Measurements from ENCODE around the gene VCPKMT.

Gene VCPKMT

DNA sequence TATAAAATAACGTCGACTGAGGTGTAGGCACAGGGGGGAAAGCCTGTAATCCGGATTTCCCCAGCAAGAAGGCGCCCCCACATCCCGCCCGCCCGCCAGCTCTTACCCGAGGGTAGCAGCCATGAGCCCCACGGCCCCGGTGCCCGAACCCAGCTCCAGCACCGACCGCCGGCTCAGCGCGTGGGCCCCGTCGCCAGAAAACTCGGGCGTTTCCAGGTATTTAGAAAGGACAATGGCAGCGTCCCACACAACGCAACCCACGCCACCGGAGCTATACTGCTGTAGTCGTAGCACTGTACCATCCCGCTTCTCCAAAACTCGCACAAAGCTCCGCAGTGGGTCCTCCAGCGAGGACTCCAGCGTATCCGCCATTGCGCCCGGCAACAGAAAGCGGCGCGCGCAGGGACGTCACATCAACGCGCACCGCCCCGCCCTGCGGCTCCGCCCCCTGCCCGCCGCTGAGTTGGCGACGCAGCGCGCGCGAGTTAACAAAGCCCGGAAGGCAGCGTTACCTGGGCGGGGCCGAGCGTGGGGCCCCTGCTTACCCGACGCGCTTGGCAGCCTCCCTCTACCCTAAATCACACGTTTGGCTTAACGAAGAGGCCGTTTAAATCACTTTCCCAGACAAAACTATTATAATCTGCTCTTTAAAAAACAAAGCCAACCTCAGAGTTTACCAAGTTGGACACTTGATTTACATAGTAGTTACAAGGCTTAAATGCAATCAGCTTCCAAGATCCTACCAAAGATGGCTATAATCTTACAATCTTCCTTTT, at the start of gene VCPKMT:
Gene VCPKMT (minus strand): TSS at position 392 of the 776 bp plus-strand sequence. CDS start 20 bp downstream, at position 372.
- DNase-seq (ENCODE audit: low spot score): peak; percentile 94

DNA sequence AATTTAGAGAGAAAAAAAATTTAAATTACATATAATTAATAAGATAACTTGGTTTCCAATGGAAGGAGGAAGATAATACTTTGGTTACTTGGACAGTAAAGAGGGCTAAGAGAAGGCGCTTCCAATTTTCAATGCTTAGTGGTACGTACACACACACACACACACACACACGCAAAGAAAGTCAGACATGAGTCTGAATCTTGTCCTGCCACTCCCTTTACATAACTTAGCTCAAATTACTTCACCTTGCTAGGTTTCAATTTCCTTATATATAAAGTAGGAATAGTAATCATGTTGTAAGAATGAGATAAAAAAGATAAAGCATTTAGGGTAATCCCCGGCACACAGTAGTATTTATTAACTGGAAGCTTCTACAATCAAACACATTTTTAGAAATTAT, 39.7 kb upstream of the VCPKMT start:
- no peak for DNase-seq (ENCODE audit: low spot score)

DNA sequence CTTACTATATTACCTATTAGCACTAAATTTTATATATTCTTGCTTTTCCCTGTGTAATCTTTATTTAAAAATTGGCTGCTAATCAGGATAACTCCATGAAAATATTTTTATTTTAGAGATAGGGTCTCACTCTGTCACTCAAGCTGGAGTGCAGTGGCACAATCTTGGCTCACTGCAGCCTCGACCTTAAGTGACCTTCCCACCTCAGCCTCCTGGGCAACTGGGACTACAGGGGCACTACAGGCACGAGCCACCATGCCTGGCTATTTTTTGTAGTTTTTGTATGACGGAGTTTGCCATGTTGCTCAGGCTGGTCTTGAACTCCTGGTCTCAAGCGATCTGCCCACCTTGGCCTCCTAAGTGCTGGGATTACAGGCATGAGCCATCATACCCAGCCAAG, 32.4 kb upstream of the VCPKMT start:
- DNase-seq (ENCODE audit: low spot score): no peak

DNA sequence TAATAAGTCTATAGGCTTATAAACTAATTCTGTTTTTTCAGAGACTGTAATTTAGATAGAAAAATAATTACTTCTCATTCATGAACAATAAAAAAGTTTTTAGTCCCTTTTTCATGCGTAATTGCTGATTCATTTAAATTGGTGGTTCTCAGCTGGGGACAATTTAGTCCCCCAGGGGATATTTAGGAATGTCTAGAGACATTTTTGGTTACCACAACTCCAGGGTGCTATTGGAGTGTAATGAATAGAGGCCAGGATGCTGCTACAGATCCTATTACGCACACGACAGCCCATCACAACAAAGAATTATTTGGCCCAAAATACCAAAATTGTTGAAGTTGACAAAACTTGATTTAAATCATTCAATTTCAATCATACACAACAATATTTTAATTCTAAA, 22.8 kb upstream of the VCPKMT start:
- DNase-seq (ENCODE audit: low spot score): no peak

DNA sequence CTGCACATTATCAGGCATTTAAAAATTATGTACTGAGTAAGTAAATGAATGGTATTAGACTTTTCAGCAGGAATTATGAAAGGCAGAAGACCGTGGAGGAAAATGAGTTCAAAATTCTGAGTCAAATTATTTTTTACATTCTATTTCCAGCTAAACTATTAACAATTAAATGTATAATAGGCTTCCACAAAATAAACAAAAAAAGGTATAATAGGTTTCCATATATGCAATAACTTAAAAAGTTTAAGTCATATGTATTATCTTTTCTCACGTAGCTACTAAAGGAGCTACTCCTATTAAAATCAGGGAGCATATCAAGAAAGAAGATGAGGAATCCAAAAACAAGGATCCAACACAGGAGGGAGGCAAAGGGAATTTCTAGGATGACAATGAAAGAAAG, 11.4 kb upstream of the VCPKMT start:
- DNase-seq (ENCODE audit: low spot score): no peak

DNA sequence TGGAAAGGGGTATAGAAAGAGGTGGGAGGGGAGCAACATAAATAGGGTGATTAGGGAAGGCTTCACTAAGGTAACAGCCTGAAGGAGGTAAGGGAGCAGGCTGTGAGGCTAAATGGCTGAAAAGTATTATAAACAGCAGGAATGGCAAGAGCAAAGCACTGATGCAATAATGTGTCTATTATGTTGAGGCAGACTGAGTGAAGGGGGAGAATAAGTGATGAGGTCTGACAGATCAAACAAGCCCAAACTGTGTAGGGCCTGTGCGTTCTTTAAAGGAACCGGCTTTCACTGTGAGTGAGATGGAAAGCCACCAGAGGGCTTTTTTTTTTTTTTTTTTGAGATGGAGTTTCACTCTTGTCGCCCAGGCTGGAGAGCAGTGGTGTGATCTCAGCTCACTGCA, 6.7 kb upstream of the VCPKMT start:
- DNase-seq (ENCODE audit: low spot score): no peak

DNA sequence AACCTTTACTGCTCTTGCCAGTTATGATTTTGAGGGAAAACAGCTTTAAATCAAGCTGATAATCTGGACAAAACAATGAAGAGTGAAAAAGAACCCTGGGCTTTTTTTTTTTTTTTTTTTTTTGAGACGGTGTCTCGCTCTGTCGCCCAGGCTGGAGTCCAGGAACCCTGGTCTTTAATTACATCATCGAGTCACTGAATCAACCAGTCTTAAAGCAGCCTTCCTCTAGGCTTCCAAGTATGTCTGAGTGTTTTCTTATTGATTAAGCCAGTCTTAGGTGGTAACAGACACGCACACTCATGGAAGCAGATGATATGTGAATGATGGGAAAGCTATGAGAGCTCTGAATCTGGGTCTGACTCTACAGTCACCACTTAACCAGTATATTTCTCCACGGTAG, 5.9 kb upstream of the VCPKMT start:
- DNase-seq (ENCODE audit: low spot score): no peak

DNA sequence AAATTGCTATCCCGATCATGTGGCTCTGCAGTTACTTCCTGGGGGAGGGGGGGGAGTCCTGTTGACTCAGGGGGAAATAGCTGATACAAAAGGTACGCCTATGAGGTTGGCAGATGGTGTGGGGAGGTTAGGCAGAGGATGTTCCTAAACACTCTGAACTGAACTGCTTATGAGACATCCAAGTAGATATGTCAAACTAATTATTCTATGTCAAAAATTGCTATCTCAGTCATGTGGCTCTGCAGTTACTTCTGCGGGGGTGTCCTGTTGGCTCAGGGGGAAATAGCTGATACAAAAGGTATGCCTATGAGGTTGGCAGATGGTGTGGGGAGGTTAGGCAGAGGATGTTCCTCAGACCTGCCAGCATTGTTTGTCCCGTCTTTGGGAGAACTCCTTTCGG, 5.1 kb upstream of the VCPKMT start:
- no peak for DNase-seq (ENCODE audit: low spot score)

DNA sequence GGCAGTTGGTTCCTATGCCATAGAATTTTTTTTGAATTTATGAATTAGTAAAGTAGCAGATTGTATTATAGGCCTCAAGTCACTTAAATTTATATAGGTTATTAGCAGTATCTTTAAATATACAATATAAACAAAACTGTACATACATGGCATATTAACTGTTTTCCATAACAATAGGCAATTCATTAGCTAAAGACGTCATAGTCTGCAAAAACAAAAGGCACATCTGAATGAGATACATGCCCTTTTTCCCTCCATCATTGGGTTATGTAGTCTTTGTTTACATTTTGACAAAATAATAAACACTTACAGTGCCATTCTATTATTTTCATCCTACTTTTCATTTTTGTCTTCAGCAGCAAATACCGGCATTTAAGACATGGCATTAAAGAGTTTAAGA, 1.1 kb upstream of the VCPKMT start:
- DNase-seq (ENCODE audit: low spot score): no peak

DNA sequence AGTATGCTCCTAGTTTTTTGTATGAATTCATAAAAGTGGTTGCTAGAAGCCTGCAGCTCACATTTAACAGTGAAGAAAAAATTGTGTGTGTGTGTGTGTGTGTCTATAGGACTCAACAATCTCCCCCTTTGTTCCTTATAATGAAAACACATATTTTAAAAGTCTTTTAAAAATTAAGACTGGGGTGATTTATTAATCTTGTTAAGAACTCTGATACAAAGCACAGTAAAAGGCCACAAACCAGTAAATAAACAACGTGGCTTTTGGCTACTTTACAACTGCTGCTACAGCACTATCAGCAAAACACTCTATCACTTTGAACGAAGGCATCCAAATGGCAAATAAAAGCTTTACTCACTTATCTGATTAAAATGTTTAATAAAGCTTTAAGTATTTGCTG, 594 bp upstream of the VCPKMT start:
- peak; percentile 23 for DNase-seq (ENCODE audit: low spot score)

DNA sequence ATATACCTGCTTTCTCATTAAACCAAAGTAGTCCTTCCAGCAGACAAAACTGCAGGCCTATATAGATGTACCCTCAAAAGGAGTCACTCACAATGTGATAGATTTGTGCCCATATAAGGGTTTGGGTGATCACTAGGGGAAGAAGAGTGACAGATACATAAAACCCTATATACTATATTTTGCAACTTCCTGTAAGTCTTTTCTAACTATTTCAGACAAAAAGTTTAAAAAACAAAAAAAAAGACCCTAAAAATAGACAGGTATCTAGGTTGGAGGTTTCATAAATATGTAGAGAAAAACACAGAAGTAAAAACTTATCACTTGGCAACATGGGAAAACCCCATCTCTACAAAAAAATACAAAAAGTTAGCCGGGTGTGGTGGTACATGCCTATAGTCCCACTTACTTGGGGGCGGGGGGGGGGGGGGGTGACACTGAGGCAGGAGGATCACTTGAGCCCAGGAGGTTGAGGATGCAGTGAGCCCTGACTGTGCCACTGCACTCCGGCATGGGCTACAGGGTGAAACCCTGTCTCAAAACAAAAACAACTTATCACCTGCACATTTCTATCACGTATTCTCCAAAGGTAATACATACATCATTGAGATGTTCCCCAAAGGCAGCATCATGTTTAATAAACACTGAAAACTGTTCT, 2.9 kb downstream of the VCPKMT start:
- no peak for DNase-seq (ENCODE audit: low spot score)

DNA sequence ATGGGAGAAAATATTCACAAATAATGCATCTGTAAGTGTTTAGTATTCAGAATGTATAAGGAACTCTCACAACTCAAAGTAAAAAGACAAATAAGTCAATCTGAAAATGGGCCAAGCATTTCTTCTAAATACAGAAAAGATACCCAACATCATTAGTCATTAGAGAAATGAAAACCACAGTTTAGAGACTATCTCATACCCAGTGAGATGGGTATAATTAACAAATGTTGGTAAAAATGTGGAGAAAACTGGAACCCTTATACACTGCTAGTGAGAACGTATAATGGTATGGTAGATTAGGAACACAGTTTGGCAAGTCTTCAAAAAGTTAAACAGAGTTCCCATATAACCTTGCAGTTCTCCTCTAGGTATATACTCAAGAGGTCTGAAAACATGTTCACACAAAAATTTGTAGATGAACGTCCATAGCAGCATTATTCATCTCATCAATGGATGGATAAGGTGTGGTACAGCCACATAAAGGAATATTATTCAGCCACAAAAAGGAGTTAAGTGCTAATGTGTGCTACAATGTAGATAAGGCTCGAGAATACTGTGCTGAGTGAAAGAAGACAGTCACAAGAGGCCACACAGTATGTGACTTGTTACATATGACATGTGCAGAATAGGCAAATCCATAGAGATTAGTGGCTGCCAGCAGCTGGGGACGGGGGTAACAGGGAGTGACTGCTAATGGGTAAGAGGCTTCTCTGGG, 5.9 kb downstream of the VCPKMT start:
- DNase-seq (ENCODE audit: low spot score): no peak

DNA sequence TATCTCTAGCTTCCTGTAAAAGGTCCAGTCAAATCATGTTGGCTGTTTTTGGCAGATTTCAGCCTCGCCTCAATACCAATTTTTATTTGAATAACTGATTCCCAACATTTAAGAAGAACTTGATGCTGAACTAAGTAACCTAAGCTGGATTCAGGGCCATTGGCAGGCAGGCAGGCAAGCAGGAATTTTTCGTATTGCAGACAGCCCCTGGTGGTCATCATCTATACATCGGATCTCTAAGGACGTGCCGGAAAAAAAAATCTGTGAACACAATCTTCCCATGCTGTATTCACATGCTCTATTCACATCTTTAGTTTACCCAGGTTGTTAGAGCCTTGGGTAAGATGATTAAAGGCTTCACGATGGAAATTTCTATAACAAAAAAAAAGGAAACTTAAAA, 7.0 kb downstream of the VCPKMT start:
- DNase-seq (ENCODE audit: low spot score): no peak

DNA sequence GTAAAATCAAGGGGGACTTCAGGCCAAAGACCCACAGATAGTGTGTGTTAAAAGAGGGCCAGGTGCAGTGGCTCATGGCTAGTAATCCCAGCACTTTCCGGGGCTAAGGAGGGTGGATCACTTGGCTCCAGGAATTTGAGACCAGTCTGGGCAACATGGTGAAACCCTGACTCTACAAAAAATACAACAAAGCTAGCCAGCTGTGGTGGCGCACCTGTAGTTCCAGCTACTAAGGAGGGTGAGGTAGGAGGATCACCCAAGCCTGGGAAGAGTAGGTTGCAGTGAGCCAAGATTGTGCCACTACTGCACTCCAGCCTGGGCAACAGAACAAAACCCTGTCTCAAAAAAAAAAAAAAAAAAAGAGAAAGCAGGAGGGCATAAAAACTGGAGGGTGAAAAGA, 8.5 kb downstream of the VCPKMT start:
- no peak for DNase-seq (ENCODE audit: low spot score)

DNA sequence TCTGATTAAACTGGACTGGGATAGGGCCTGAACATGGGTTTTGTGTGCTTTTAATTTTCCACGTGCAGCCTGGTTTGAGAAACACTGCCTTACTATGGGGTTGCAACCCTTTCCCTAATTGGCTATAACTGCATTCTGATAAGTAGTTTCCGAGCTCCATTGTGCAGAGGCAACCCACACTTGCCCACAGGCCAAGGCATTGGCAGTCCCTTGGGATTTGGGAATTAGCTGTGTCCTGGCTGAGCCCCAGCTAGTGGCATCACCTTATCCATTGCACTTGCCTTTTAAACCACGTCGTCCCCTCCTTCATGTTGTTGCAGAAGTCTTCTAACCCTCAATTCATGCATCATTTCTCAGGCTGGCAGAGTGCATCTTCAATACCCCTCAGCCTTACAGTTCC, 10.2 kb downstream of the VCPKMT start:
- DNase-seq (ENCODE audit: low spot score): no peak

DNA sequence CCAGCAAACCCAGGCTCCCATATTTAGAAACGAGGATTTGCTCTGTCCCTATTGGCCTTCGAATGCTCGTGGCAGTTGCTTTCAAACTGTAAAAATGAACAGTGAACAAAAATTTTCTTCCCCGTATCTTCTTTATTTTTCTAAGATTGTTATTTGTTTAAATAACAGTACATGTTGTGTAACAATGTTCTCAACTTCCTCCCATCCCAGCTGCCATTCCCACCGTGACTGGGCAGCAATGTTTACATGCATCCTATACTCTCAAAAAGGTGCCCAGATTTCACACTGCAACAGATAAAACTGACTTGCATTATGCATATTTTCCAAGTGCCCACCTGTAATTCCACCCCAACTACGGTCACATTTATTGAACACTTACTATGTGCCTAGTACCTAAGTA, 12.8 kb downstream of the VCPKMT start:
- DNase-seq (ENCODE audit: low spot score): no peak

DNA sequence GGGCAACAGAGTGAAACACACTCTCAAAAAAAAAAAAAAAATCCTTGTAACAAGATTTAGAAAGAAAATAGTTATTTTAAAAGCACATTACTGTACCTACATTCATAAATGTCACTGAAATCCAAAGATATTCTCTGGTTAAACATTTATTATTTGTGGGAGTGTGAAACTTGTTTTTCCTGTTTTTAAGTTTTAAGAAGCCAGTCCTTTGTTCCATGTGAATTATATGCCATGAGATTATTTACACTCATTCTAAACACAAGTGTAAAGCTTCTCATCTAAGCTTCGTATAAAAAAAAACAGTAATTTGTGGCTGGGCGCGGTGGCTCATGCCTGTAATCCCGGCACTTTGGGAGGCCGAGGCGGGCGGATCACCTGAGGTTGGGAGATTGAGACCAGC, 15.0 kb downstream of the VCPKMT start:
- no peak for DNase-seq (ENCODE audit: low spot score)

DNA sequence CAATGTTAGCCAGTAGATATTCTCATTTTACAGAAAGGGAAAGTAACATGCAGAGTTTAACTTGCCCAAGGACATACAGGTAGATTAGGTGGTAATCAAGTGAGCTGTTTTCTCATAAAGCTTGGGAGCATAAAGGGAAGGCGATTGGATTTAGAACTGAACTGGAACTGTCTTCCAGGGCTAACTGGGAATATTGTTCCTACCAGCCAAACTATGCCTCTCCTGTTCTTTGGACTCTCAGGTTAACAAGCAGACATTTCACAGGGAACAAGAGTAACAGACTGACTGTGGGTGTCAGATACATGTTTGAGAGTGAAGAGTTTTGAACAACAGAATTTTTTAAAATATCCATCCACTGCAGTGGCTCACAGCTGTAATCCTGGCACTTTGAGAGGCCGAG, 15.6 kb downstream of the VCPKMT start:
- DNase-seq (ENCODE audit: low spot score): no peak

DNA sequence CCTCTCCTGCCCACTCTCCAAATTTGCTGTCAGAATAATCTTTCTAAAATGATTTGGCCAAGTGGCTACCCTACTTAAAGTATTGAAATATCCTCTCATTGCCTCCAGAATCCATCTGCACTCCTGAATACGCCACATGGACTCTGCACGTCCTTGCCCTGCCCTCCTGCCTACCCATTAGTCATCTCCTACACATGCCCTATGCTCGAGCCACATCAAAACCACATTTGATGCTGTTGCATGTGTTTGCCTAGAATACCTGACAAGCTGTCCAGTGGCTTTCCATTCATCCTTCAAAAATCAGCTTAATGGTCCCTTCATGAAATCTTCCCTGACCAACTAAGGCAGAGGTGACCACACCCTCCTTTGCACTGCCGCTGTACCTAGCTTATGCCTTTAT, 17.0 kb downstream of the VCPKMT start:
- no peak for DNase-seq (ENCODE audit: low spot score)

DNA sequence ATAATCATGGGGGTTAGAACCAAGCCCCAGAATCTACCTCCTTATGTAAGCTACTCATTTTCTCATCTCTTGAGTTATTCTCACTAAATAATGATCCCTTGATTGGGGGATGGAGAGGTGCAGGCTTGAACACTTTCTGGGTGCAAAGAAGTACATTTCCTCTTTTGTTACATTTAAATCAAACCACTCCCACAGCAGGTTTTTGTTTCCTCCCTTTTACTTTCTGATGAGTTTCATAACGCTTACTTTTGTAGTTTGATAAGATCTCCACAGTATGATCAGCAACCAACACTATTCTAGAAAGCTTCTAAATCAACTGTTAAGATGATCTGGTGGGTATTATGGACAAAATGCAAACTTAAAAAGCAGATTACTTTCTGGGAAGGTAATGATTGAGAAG, 20.5 kb downstream of the VCPKMT start:
- no peak for DNase-seq (ENCODE audit: low spot score)

DNA sequence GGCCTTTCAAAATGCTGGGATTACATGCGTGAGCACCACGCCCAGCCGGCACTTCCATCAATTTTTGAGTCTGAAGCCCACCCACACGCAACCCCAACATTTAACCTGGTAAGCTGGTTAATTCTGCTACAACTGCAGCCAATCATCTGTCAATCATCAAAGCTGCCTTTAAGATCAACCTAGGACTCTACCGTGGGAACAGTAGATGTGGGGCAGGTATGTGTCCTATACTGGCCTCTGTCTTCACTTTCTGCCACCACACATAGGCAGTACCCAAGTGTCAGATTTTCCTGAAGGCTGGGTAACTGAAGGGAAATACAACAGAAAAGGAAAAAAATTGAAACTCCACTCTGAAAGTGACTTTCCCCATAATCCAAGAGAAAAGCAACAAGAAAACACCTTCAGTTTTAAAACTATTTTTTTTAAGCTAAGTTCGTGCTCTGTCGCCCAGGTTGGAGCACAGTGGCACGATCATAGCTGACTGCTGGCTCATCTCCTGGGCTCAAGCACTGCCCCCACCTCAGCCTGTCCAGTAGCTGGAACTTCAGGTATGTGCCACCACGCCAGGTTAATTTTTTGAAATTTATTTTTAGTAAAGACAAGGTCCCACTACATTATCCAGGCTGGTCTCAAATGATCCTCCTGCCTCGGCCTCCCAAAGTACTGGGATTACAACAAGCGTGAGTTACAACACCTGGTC, 22.2 kb downstream of the VCPKMT start:
- DNase-seq (ENCODE audit: low spot score): no peak

DNA sequence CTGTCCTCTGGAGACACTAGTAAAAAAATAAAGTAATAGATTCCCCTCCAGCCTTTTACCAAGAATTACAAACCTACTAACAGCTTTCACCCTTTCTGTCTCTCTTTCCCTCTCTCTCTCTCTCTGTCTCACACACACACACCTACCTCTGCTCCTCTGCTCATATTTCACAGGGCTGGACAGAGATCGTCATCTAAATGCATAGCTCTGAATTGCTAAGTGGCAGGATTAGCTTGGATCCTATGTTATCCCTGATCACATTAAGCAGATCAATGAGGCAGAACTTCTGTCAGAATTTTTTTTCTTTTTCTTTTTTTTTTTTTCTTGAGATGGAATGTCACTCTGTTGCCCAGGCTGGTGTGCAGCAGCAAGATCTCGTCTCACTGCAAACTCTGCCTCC, 22.9 kb downstream of the VCPKMT start:
- DNase-seq (ENCODE audit: low spot score): no peak
